A204.1 (cell line): ENCODE measurements around the gene RSPO1.

ENCODE experiments used
- FAIRE-seq: peaks from 2 replicates; lab custom pipeline; 2012; peaks lifted over from hg19 to GRCh38; lab: Jason Lieb, UNC

RSPO1 gene

GRCh38 chr1:37562984-37563383, 71.7 kb downstream of the RSPO1 start:
- FAIRE-seq: no peak
